Mammary epithelial cell (primary cell): ENCODE results near the gene UBE2G2.

Source experiments
- CTCF ChIP-seq, 2 donors: IDR thresholded peaks in 1 of 2; conservative IDR thresholded peaks in 1 of 2; 2 replicates each; pipeline ENCODE4 v1.5.1; 2011 to 2012; ENCODE audit warnings: inconsistent platforms in 2 of 2, low read length in 2 of 2, mild to moderate bottlenecking in 2 of 2, control low read depth in 1 of 2, low read depth in 1 of 2; ENCODE audit not compliant: insufficient read depth in 1 of 2; ENCODE audit errors: extremely low read depth in 1 of 2
- EZH2 ChIP-seq: IDR thresholded peaks from 2 replicates; pipeline ENCODE4 v1.6.1; 2012; ENCODE audit warnings: low read length, inconsistent platforms, borderline replicate concordance

- no peak for TF ChIP-seq CTCF (conservative IDR thresholded peaks at IDR 0.05 in 1 of 2, IDR thresholded peaks at IDR 0.05 in 1 of 2; ENCODE audit: extremely low read depth in 1 of 2, insufficient read depth in 1 of 2, low read depth in 1 of 2, low read length in 2 of 2)
- no peak for TF ChIP-seq EZH2
These were observed 45.1 kb upstream of the UBE2G2 start for GRCh38 chr21:44846485-44847260.
